Neural cell (in vitro differentiated cells): Measurements from ENCODE around the gene PPP2R1A. TPM values are rescaled to one million over a fixed set of nuclear protein-coding genes. Genes with fewer than 3 reads are reported as not detected.
A peak's percentile ranks its signal among the peaks of the same experiment; 100 is the strongest.

ENCODE experiments used
- H2AFZ ChIP-seq: fragments of 200-600, 300-800 bp; sonication (generic), shearing (Covaris generic); 2 replicates; pipeline ENCODE4 v1.6.0; 2014; ENCODE audit warnings: low read depth, mild to moderate bottlenecking, antibody characterized with exemption, low read length, moderate library complexity
- H3F3A ChIP-seq: fragments of 200-600 bp; shearing (Covaris generic); 2 replicates; pipeline ENCODE4 v1.6.1; 2016; ENCODE audit warnings: mild to moderate bottlenecking, moderate library complexity, mixed read lengths, antibody characterized with exemption, low read length; ENCODE audit not compliant: insufficient read depth, poor library complexity, severe bottlenecking
- H3K27ac ChIP-seq: fragments of 200-600, 300-800 bp; sonication (generic), shearing (Covaris generic); 2 replicates; pipeline ENCODE4 v1.5.1; 2014; ENCODE audit warnings: mild to moderate bottlenecking, low read length, moderate library complexity
- H3K27me3 ChIP-seq: fragments of 300-800, 200-600 bp; sonication (generic), shearing (Covaris generic); 2 replicates; pipeline ENCODE4 v1.6.0; 2014; ENCODE audit warnings: mild to moderate bottlenecking, low read depth, low read length, moderate library complexity; ENCODE audit not compliant: insufficient read depth
- H3K36me3 ChIP-seq: fragments of 300-800, 200-600 bp; sonication (generic), shearing (Covaris generic); 2 replicates; pipeline ENCODE4 v1.5.1; 2014; ENCODE audit warnings: mild to moderate bottlenecking, antibody characterized with exemption, low read length, moderate library complexity; ENCODE audit not compliant: insufficient read depth
- H3K4me2 ChIP-seq: fragments of 300-800, 200-600 bp; sonication (generic), shearing (Covaris generic); 2 replicates; pipeline ENCODE4 v1.6.0; 2014; ENCODE audit warnings: mild to moderate bottlenecking, low read length
- H3K4me3 ChIP-seq: fragments of 300-800, 200-600 bp; sonication (generic), shearing (Covaris generic); 2 replicates; pipeline ENCODE4 v1.5.1; 2014; ENCODE audit warnings: mild to moderate bottlenecking, low read length, moderate library complexity
- H3K79me2 ChIP-seq: fragments of 200-600 bp; shearing (Covaris generic); replicated peaks from 2 replicates; pipeline ENCODE4 v1.6.0; 2014; ENCODE audit warnings: mild to moderate bottlenecking, low read length, moderate library complexity; ENCODE audit not compliant: insufficient read depth
- H3K9ac ChIP-seq: fragments of 300-800, 200-600 bp; sonication (generic), shearing (Covaris generic); 2 replicates; pipeline ENCODE4 v1.6.1; 2016; ENCODE audit warnings: mild to moderate bottlenecking, low read length, mixed read lengths
- H3K9me2 ChIP-seq: fragments of 200-600 bp; shearing (Covaris generic); 2 replicates; pipeline ENCODE4 v1.6.1; 2016; ENCODE audit warnings: mild to moderate bottlenecking, low read length, mixed read lengths; ENCODE audit not compliant: insufficient read depth
- H3K9me3 ChIP-seq: fragments of 200-600, 300-800 bp; sonication (generic), shearing (Covaris generic); 2 replicates; pipeline ENCODE4 v1.6.1; 2016; ENCODE audit warnings: mild to moderate bottlenecking, mixed run types, low read length, moderate library complexity, mixed read lengths
- H4K20me1 ChIP-seq: fragments of 200-600 bp; shearing (Covaris generic); 2 replicates; pipeline ENCODE4 v1.6.1; 2016; ENCODE audit warnings: mild to moderate bottlenecking, mixed run types; ENCODE audit not compliant: insufficient read depth
- CTCF ChIP-seq: fragments of 450-650 bp; IDR thresholded peaks from 2 replicates; pipeline ENCODE4 v1.5.1; 2014; ENCODE audit warnings: antibody characterized with exemption, mild to moderate bottlenecking, moderate library complexity; ENCODE audit not compliant: poor library complexity, severe bottlenecking
- EZH2 ChIP-seq: fragments of 200-600, 300-800 bp; shearing (Covaris generic), sonication (generic); IDR thresholded peaks from 2 replicates; pipeline ENCODE4 v1.6.1; 2014; ENCODE audit warnings: antibody characterized with exemption, low read length, borderline replicate concordance, mild to moderate bottlenecking; ENCODE audit not compliant: insufficient read depth, poor library complexity, severe bottlenecking
- POLR2AphosphoS5 ChIP-seq: IDR thresholded peaks from 2 replicates; pipeline ENCODE4 v1.6.1; 2012
- RAD21 ChIP-seq: fragments of 450-650 bp; conservative IDR thresholded peaks from 2 replicates; pipeline ENCODE4 v1.6.1; 2014; ENCODE audit warnings: antibody characterized with exemption, mild to moderate bottlenecking, moderate library complexity
- REST ChIP-seq: IDR thresholded peaks from 2 replicates; pipeline ENCODE4 v1.6.1; 2012; ENCODE audit warnings: borderline replicate concordance
- polyA plus RNA-seq: library from polyadenylated mRNA; depleted of rRNA; stranded (reverse); fragments of >200 nt; gene quantifications from 2 replicates; pipeline ENCODE4 v1.2.3, GENCODE V29; 2014

PPP2R1A gene
- polyA plus RNA-seq, 1 donor from 2014 or later = 394 TPM

GRCh38 chr19:52227196-52227940 lies 37.5 kb downstream of the PPP2R1A start:
- no peak overlapping the region for H3K4me3 ChIP-seq
- H3K36me3 ChIP-seq = peaks cover 11% of the 10 kb centered on the region
- no peak overlapping the region for H2AFZ ChIP-seq
- no peaks in the 10 kb centered on the region for H4K20me1 ChIP-seq
- H3K9me3 ChIP-seq = no peaks in the 10 kb centered on the region
- H3K27me3 ChIP-seq = no peaks in the 10 kb centered on the region
- peak; percentile 23 for TF ChIP-seq POLR2AphosphoS5
- TF ChIP-seq REST = no peak
- no peaks in the 10 kb centered on the region for H3K9me2 ChIP-seq
- no peaks in the 10 kb centered on the region for H3K79me2 ChIP-seq
- no peak overlapping the region for H3K4me2 ChIP-seq
- no peak overlapping the region for H3K27ac ChIP-seq
- no peak overlapping the region for H3K9ac ChIP-seq
- no peaks in the 10 kb centered on the region for H3F3A ChIP-seq

DNA sequence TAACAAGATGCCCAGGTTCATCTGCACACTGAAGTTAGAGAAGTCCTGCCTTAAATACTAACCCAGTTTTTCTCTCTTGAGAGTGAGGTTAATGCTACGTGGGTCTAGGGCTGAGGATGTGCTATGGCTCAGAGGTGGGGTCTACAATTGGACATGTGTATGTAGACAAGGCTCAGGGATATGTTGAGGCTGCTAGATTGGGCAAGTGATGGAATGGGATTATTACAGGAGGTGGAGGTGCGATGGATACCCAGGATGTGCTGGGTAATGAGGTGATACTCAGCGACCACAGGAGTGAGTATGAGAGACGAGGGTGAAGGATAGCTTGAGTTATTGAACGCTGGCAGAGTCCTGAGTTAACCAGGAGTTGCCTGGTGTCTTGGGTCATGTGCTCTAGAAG lies 38.1 kb downstream of the PPP2R1A start:
- Histone ChIP-seq H3K4me3 (no peak overlapping the region), H3K27me3 (no peaks in the 10 kb centered on the region), H3K36me3 (peaks cover 11% of the 10 kb centered on the region)

More for the DNA sequence above, 38.1 kb downstream of the PPP2R1A start:
- Histone ChIP-seq H3K27ac (no peak overlapping the region), H3K79me2 (no peaks in the 10 kb centered on the region), H3K9ac (no peak overlapping the region), H3K9me2 (no peaks in the 10 kb centered on the region), H3K4me2 (no peak overlapping the region), H2AFZ (no peak overlapping the region), H4K20me1 (no peaks in the 10 kb centered on the region), H3K9me3 (no peaks in the 10 kb centered on the region), H3F3A (no peaks in the 10 kb centered on the region)
- TF ChIP-seq CTCF = no peak
- no peak for TF ChIP-seq REST
- no peak for TF ChIP-seq EZH2
- TF ChIP-seq RAD21 = no peak
